ENCODE measurements around the gene LAMP1.

GRCh38 chr13:113298043-113298945, 1.3 kb downstream of the LAMP1 start:
- TF ChIP-seq USF1 (IDR thresholded peaks at IDR 0.05) = 0 out of 2 replicates have a peak, but pooled peaks have one; percentile 11
- no peak for TF ChIP-seq CREB1 (IDR thresholded peaks at IDR 0.05; ENCODE audit: low read depth)
- no peak for TF ChIP-seq CEBPB (IDR thresholded peaks at IDR 0.05)
- no peak for TF ChIP-seq REST (IDR thresholded peaks at IDR 0.05; ENCODE audit: low read depth)
